ENCODE measurements around the gene SLC47A1. TPM values are rescaled to one million over a fixed set of nuclear protein-coding genes. Genes with fewer than 3 reads are reported as not detected.
"Not testable (repeated sequence)": the region's sequence is repeated elsewhere in the genome, so short reads cannot be mapped to it uniquely, and the experiment has no call there.

Gene SLC47A1, protein sequence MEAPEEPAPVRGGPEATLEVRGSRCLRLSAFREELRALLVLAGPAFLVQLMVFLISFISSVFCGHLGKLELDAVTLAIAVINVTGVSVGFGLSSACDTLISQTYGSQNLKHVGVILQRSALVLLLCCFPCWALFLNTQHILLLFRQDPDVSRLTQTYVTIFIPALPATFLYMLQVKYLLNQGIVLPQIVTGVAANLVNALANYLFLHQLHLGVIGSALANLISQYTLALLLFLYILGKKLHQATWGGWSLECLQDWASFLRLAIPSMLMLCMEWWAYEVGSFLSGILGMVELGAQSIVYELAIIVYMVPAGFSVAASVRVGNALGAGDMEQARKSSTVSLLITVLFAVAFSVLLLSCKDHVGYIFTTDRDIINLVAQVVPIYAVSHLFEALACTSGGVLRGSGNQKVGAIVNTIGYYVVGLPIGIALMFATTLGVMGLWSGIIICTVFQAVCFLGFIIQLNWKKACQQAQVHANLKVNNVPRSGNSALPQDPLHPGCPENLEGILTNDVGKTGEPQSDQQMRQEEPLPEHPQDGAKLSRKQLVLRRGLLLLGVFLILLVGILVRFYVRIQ
- total RNA-seq = not detected

- ATAC-seq (ENCODE audit: low read depth) (peak; percentile 75), DNase-seq (peak; percentile 49)
- Mint-ChIP-seq H3K36me3 (no peaks in the 10 kb centered on the region), H3K9me3 (no peaks in the 10 kb centered on the region), H3K27me3 (peaks cover 64% of the 10 kb centered on the region), H3K4me3 (peak within 1 kb of the TSS; percentile 51), H3K27ac (no peak within 1 kb of the TSS), H3K4me1 (peaks cover 9% of the 10 kb centered on the region)
- POLR2A ChIA-PET = no interaction called here
Measured at GRCh38 chr17:19533718-19534561, at the start of gene SLC47A1. Gene SLC47A1 (plus strand): TSS chr17:19533854. CDS start chr17:19533940, 86 bp downstream.

- DNase-seq (no peak), ATAC-seq (ENCODE audit: low read depth) (no peak)
- H3K4me1 Mint-ChIP-seq = no peaks in the 10 kb centered on the region
- no peak overlapping the region for H3K4me3 Mint-ChIP-seq
- H3K36me3 Mint-ChIP-seq = no peaks in the 10 kb centered on the region
- no peak overlapping the region for H3K27ac Mint-ChIP-seq
- peaks cover 2% of the 10 kb centered on the region for H3K27me3 Mint-ChIP-seq
- no peaks in the 10 kb centered on the region for H3K9me3 Mint-ChIP-seq
- POLR2A ChIA-PET = no interaction called here
Measured at GRCh38 chr17:19485800-19486340, 47.8 kb upstream of the SLC47A1 start.

DNA sequence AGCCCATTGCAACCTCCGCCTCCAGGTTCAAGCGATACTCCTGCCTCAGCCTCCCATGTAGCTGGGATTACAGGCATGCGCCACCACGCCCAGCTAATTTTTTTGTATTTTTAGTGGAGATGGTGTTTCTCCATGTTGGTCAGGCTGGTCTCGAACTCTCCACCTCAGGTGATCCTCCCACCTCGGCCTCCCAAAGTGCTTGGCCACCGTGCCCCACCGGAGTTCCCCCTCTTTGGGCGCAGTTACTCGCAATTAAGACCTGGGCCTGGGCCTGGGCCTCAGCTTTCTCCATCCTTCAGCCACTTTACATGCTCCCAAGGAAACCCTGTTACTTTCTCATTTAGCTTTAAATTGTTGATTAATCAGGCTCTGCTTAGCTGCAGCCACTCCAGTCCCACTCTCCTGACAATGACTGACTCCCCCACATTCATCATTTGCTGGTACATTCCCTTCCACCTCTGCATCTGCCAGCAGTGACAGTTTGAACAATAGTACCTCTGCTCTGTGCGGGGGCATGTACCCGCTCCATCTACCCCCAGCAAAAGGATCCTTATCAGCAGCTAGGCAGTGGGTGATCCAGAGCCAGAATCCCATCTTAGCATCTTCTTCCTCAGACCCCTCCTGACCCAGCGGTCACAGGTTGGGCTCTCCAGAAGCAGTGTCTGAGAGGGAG, 47.2 kb upstream of the SLC47A1 start:
- POLR2A ChIA-PET = no interaction called here

DNA sequence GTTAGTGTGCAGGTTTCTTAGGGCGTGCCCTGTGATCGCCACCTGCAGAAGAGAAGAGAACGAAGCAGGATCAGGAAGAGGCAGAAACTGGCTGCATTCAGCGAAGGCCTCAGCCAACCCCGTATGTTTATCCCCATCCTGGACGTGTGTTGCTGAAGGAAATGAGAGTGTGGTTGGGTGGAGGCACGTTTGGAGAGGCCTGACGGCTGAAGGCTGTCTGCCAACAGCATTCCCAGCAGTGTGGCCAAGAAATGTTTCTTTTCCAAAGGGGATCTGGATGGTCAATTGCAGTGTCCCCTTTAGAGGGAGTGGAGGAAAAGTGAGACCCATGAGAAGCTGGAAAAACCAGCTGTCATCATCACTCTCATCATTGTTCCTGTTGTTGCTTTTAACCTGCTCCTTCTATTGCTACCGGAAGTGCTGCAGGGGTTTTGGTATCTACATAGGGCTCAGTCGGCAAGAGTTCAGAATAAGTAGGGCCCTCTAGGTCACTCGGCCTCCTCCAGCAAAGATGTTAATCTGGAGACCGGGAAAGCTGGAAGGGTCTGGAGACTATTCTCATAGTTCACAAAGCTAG, 46.5 kb upstream of the SLC47A1 start:
- POLR2A ChIA-PET = no interaction called here
- ATAC-seq (ENCODE audit: low read depth) (no peak), DNase-seq (no peak)
- Mint-ChIP-seq H3K4me1 (no peaks in the 10 kb centered on the region), H3K9me3 (no peaks in the 10 kb centered on the region), H3K36me3 (no peaks in the 10 kb centered on the region), H3K4me3 (no peak overlapping the region), H3K27ac (no peak overlapping the region), H3K27me3 (peaks cover 2% of the 10 kb centered on the region)

More for the DNA sequence above, 47.2 kb upstream of the SLC47A1 start:
- no peak for DNase-seq
- Mint-ChIP-seq H3K36me3 (no peaks in the 10 kb centered on the region), H3K4me1 (no peaks in the 10 kb centered on the region), H3K9me3 (no peaks in the 10 kb centered on the region), H3K27me3 (peaks cover 2% of the 10 kb centered on the region), H3K27ac (no peak overlapping the region), H3K4me3 (no peak overlapping the region)
- ATAC-seq (ENCODE audit: low read depth) = no peak

DNA sequence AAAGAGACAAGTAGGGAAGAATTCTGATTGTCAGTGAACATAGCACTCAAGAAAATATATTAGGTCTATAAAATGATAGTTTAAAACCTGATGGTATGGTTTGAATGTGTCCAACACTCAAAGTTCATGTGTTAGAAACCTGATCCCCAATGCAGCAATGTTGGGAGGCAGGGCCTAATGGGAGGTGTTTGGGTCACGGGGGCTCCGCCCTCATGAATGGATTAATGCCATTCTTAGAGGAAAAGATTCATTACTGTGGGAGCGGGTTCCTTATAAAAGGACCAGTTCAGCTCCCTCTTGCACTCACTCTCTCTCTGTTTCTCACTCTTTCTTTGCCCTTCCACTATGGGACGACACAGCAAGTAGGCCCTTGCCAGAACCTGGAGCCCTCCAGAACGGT, 41.5 kb upstream of the SLC47A1 start:
- no peaks in the 10 kb centered on the region for H3K36me3 Mint-ChIP-seq
- H3K4me1 Mint-ChIP-seq = no peaks in the 10 kb centered on the region
- no peak for DNase-seq
- H3K27me3 Mint-ChIP-seq = peaks cover 3% of the 10 kb centered on the region
- no peaks in the 10 kb centered on the region for H3K9me3 Mint-ChIP-seq
- ATAC-seq (ENCODE audit: low read depth) = no peak
- POLR2A ChIA-PET = no interaction called here
- no peak overlapping the region for H3K4me3 Mint-ChIP-seq
- no peak overlapping the region for H3K27ac Mint-ChIP-seq

GRCh38 chr17:19494961-19495806, 38.5 kb upstream of the SLC47A1 start:
- POLR2A ChIA-PET = no interaction called here
- no peaks in the 10 kb centered on the region for H3K9me3 Mint-ChIP-seq
- H3K36me3 Mint-ChIP-seq = no peaks in the 10 kb centered on the region
- H3K27ac Mint-ChIP-seq = no peak overlapping the region
- no peaks in the 10 kb centered on the region for H3K4me1 Mint-ChIP-seq
- no peak for DNase-seq
- ATAC-seq (ENCODE audit: low read depth) = no peak
- no peak overlapping the region for H3K4me3 Mint-ChIP-seq
- H3K27me3 Mint-ChIP-seq = peaks cover 2% of the 10 kb centered on the region

- H3K27me3 Mint-ChIP-seq = peaks cover 4% of the 10 kb centered on the region
- ATAC-seq (ENCODE audit: low read depth) (no peak), DNase-seq (no peak)
- no peaks in the 10 kb centered on the region for H3K36me3 Mint-ChIP-seq
- no peak overlapping the region for H3K4me3 Mint-ChIP-seq
- no peaks in the 10 kb centered on the region for H3K9me3 Mint-ChIP-seq
- no peak overlapping the region for H3K27ac Mint-ChIP-seq
- H3K4me1 Mint-ChIP-seq = no peaks in the 10 kb centered on the region
- POLR2A ChIA-PET = no interaction called here
Measured at GRCh38 chr17:19495828-19496528, 37.7 kb upstream of the SLC47A1 start.

DNA sequence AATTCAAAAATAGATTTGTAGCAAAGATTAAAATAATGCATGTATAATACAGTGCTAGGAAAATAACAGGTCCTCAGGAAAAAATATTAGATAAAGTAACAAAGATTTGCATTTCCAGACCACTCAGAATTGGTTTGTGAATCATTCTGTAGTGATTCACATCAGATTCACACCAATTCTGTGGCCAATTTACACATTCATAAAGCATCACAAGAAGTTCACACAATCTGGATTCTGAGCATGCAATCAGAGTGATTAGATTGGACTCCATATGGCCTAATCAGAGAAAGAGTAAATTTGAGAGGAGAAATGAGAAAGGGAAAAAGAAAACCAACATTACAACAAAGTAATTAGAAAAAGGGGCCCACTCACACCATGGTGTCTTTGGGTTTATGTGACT, 36.0 kb upstream of the SLC47A1 start:
- ATAC-seq (ENCODE audit: low read depth) (no peak), DNase-seq (no peak)
- Mint-ChIP-seq H3K27ac (no peak overlapping the region), H3K9me3 (no peaks in the 10 kb centered on the region), H3K4me3 (no peak overlapping the region), H3K4me1 (no peaks in the 10 kb centered on the region), H3K36me3 (no peaks in the 10 kb centered on the region), H3K27me3 (peaks cover 4% of the 10 kb centered on the region)
- POLR2A ChIA-PET = no interaction called here

DNA sequence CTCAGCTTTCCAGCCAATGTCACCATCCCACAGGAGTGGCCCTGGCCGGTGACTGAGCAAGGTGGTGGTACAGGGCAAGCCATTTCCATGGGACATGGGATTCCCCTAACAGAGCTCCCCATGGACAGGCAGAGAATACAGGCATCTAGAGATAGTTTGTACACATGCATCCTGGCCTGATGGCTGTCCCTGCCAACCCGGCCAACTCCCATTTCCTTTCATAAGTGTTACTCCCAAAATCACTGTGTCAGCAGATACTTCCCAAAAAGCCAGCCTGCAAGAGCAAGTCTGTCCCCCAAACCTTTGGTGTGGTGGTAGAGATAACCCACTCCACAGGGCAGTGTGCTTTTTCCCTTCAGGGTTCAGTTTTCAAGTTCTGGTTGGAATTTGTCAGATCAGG, 32.4 kb upstream of the SLC47A1 start:
- Mint-ChIP-seq H3K4me1 (no peaks in the 10 kb centered on the region), H3K27ac (no peak overlapping the region), H3K9me3 (no peaks in the 10 kb centered on the region), H3K27me3 (peaks cover 11% of the 10 kb centered on the region), H3K36me3 (no peaks in the 10 kb centered on the region), H3K4me3 (no peak overlapping the region)
- POLR2A ChIA-PET = no interaction called here
- DNase-seq (no peak), ATAC-seq (ENCODE audit: low read depth) (no peak)

GRCh38 chr17:19502517-19502916, 31.1 kb upstream of the SLC47A1 start:
- no peak overlapping the region for H3K4me3 Mint-ChIP-seq
- POLR2A ChIA-PET = no interaction called here
- no peaks in the 10 kb centered on the region for H3K36me3 Mint-ChIP-seq
- peaks cover 19% of the 10 kb centered on the region for H3K27me3 Mint-ChIP-seq
- no peak overlapping the region for H3K27ac Mint-ChIP-seq
- no peaks in the 10 kb centered on the region for H3K9me3 Mint-ChIP-seq
- DNase-seq = no peak
- H3K4me1 Mint-ChIP-seq = no peaks in the 10 kb centered on the region
- no peak for ATAC-seq (ENCODE audit: low read depth)

- DNase-seq; H3K27ac Mint-ChIP-seq; H3K4me1 Mint-ChIP-seq; H3K4me3 Mint-ChIP-seq; ATAC-seq (ENCODE audit: low read depth); H3K36me3 Mint-ChIP-seq; POLR2A ChIA-PET; H3K9me3 Mint-ChIP-seq: not testable (repeated sequence)
- H3K27me3 Mint-ChIP-seq = peaks cover 26% of the 10 kb centered on the region
Measured at GRCh38 chr17:19505561-19505960, 28.1 kb upstream of the SLC47A1 start.

Measured in activated naive CD8-positive, alpha-beta T cell treated with anti-CD3 and anti-CD28 coated beads, Interleukin-2, amount 10 ng/mL, durations not matched to agents 7 days and 5 days (primary cell).